HG02973 (cell line): ENCODE results near the gene ZFHX2.

Source experiments
- ATAC-seq: cut with Tn5 transposase; IDR thresholded peaks from one replicate; pipeline ENCODE4 v1.9.1; 2021; ENCODE audit warnings: moderate library complexity; ENCODE audit not compliant: unreplicated experiment

The ZFHX2 gene

DNA sequence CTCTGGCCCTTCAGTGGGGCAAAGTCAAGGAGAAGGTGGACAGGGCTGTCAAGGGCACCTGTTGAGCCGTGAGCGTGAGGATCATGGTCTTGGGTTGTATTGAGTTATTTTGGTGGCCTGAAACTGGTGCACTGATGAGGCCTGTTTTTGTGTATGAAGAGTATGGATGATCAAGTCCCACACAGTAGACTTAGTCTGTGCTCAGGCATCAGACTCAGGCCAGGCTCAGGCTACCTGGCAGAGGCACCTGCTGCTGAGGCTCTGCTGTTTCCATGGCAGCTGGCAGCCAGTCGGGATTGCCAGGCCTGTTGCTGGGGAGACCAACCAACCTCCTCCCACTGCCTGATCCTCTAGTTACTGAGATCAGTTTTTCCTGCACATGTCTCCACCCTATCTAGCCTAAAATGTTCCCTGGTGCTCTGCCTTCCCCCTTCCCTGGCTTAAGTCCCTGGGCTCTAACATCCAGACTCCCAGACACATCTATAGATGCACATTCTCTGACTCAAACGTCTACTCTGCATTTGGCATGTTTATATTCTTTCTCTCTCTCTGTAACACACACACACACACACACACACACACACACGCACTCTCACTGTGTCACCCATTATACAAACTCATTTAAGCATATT lies 21.9 kb upstream of the ZFHX2 start:
- no peak for ATAC-seq

- ATAC-seq: no peak
These were observed 21.3 kb upstream of the ZFHX2 start for GRCh38 chr14:23572836-23573235.

DNA sequence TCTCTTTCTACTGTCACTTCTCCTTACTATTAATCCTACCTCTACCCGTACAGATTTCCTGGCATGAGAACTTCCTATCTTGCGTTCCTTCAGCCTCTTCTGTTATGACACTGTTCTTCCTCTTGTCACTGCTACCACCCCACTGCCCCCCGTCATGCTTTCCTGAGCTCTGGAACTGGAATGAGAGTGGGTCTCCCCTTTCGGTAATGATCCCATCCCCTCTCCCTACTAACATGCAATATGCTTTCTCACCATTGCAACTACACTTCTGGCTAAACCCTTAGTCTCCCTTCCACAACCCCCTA lies 20.9 kb upstream of the ZFHX2 start:
- ATAC-seq: no peak

DNA sequence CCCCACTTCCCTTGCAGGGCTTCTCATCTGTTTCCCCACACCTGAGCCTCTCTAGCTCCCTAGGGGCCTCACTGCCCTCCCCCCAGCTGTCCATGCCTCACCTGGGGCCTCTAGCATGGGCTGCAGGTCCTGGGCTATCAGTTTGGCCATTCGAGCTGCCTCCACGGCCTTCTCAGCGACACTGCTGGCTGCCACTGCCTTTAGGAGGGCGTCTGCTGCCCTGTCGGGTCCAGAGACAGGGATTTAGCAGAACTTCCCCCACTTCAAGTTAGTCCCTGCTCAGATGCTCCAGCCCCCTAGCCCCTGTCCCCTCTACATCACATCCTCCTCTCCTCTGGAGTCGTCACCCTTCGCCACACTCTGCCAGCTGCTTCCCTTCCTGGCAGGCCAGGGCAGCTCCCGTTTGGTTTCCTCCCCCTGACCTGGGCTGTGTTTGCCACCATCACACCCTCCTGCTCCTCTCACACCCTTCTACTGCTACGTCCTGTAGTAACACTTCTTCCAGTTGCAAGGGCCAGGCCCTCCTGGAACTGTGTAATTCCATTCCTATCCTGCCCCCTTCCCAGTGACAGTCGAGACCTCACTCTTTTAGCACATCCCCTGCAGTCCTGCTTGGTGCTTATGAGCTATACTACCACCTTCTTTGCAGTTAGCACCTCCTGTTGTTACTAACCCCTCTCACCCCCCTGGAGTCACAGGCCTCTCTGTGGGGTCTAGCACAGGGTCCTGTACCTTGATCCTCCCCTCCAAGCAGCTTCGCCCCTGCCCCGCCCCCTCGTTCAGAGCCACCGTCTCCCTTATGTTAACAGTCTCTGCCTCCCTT lies 20.3 kb upstream of the ZFHX2 start:
- ATAC-seq: no peak

- ATAC-seq: no peak
These were observed 19.4 kb upstream of the ZFHX2 start for GRCh38 chr14:23570806-23571483.

DNA sequence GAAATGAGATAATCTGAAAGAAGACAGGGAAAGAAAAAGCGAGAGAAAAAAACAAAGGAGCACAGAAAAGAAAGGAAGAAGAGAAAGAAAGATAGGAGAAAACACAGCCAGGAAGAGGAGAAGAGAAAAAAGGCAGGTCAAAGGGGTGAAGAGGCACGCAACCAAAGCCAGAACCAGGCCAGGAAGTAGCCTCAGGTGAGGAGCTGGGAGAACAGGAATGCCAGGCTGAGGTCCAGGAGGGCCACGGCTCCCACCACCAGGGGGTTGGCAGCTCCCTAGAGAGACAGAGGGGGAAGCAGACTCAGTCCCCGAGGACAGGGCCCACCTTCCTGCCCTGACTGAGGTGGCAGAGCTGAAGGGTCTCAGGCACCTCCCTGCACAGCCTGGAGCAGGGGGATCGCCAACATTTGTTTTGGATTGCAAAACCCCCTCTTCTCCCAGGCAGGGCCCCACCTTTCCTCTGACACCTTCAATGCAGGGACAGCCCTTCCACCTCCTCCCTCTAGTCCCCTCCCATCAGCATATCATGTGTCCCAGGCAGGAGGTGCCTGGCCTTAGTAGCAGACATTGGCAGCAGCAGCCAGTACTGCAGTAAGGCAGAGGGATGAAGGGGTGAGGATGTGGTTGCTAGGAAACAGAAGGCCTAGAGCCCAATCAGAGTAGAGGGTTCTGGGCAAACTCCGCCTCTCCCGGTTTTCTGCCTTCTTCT lies 18.0 kb upstream of the ZFHX2 start:
- ATAC-seq: no peak

DNA sequence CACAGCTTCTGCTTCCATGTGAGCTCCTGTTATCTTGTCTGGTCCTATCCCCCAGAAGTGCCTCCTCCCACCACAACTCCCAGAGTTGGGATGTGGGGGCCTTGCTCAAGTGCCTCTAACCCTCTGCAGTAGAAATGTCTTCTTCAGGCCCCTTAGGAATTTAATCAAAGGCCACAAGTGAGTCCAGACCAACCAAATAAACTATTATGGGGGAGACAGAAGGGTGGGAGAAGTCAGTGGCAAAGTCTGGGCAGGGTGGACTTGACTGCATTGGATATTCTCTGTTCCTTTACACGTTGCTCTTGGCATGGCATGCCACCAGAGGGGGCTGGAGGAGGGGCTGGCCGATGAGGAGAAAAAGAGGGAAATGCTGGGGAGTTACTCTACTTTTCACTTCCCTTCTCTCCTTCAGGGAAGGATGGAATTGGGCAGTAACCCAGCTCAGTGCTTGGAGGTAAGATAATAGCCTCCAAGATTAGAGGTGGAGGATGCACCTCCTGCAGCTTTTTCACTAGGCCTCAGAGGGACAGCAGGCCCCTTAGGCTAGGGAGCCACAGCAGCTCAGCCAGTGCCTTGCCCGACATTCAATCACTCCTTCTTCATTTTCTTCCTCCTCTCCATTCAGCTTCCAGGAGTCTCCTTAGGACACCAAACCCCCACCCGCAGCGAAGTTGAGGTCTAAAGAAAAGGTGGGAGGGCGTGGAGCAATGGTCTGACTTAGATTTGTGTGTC lies 17.2 kb upstream of the ZFHX2 start:
- no peak for ATAC-seq

GRCh38 chr14:23568021-23568599 lies 16.5 kb upstream of the ZFHX2 start:
- no peak for ATAC-seq

DNA sequence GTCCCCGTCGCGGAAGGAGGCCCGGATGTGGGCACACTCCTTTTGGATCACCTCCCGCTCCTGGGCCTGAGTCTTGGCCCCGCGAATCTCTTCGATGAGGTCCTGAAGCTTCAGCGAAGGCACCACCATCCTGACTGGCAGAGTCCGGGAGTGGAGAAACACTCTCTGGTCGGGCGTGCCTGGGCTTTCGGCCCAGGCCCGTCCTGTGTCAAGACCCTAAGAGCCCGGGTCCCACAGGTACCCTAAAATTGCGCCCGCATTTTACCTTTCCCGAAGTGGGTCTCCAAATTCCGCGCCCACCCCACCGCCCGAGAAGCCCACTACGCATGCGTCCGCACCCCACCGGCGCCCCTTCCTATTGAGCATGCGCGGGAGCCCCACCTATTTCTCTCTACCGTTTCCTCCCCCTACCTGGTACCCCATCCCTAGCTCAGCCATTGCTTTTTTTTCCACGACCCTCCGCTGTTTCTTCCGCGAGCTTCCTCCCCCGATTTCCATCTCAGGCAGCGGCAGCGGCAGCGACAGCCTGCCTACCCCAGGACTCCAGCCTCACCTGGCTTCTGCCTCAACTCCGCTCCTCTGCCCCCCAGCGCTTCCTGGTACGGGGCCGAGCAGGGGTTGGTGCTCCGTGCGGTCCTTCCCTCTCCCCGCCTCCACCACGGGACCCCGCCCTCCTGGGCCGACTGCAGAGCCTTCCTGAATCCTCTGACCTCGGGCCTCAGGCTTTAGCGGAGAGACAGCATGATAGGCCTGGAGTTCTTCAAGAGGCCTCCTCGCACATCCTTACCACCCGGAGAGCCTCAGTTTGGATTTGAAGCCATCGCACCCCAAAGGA lies 15.8 kb upstream of the ZFHX2 start, which contains the start of gene AP1G2:
AP1G2 (minus strand) TSS at position 606 of the 835 bp plus-strand sequence; CDS start at position 129, 477 bp downstream.
- ATAC-seq: peak; percentile 75

GRCh38 chr14:23566778-23567185 lies 15.2 kb upstream of the ZFHX2 start:
- no peak for ATAC-seq

GRCh38 chr14:23566112-23566777 lies 14.7 kb upstream of the ZFHX2 start:
- no peak for ATAC-seq

DNA sequence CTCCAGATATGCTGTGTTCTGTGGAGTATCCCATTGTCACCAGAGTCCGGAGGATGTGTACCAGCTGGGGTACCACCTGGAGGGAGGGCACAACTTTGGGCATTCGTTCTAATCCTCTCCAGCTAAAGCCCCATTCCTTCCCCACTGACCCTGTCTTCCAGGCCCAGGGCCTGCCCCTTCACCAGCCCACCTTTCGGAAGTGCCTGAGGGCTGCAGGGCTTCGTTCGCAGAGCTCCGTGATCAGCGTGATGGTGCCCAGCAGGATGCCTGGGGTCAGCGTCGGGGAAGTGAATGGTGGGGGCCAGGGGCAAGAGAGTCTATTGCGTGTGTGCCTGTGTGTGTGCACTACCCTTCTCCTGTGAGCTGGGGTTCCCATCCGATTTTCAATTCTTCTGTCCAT lies 14.1 kb upstream of the ZFHX2 start:
- no peak for ATAC-seq

DNA sequence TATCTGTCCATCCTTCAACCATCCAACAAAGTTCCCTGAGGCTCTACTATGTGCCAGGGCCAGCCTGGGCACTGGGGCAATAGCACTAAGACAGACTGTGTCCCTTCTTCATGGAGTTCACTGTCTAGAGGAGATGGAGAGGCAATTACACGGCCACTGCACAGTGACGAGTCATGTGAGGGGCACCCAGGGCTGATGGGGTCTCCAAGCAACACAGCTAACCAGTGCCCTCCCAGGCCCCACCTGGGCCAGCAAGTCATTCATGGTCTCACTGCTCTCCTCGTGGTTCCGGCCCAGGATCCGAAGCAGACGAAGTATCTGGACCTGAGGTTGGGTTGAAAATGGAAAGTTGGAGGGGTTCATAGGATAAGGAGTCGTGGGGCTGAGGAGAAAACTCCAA lies 13.3 kb upstream of the ZFHX2 start:
- no peak for ATAC-seq

DNA sequence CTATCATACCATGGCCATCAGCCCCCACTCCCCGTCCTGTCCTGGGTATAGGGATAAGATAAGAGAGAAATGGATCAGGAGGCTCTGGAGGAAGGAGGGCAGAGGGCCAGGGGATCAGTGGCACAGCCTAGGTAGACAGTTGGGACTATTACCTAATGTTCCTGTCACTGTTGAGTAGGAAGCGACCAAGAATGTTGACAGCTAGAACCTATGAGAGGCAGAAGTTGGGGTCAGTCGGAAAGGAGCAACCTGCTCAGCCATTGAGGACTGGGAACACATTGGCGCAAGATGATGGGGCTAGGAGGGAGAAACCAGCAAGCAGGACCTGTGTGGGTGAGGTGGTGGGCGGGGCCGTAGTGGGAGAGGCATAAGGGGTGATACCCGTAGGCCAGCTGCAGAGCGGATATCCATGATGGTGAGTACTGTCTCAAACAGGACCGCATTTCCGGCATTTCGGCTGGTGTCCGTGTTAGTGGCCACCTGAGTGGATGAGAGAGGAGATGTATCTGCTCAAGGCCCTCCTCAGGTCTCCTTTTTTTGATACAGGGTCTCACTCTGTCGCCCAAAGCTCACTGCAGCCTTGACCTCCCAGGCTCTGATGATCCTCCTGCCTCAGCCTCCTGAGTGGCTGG lies 12.7 kb upstream of the ZFHX2 start:
- no peak for ATAC-seq

- no peak for ATAC-seq
These were observed 12.1 kb upstream of the ZFHX2 start for GRCh38 chr14:23563473-23564180.

GRCh38 chr14:23562822-23563472 lies 11.4 kb upstream of the ZFHX2 start:
- ATAC-seq: no peak
